Transverse colon (tissue), 4 donors: ENCODE data around the gene CELA2A. TPM values are rescaled to one million over a fixed set of nuclear protein-coding genes. Genes with fewer than 3 reads are reported as not detected.

Source experiments
- DNase-seq: peaks from one replicate; pipeline ENCODE4 v3.0.0-alpha.2; 2019
- H3K27ac ChIP-seq, 4 donors: fragments of 200-600 bp; sonication (generic); 2 replicates each; pipeline ENCODE4 v1.5.1; 2016 to 2018; ENCODE audit warnings: inconsistent platforms in 4 of 4
- H3K27me3 ChIP-seq: fragments of 200-600 bp; sonication (generic); 2 replicates; pipeline ENCODE4 v1.5.1; 2017; ENCODE audit warnings: inconsistent platforms
- H3K36me3 ChIP-seq, 4 donors: fragments of 200-600 bp; sonication (generic); 2 replicates each; pipeline ENCODE4 v1.5.1; 2017 to 2019; ENCODE audit warnings: inconsistent platforms in 4 of 4
- H3K4me1 ChIP-seq, 4 donors: fragments of 200-600 bp; sonication (generic); 2 replicates each; pipeline ENCODE4 v1.5.1; 2017 to 2020; ENCODE audit warnings: inconsistent platforms in 4 of 4
- H3K4me3 ChIP-seq, 4 donors: fragments of 200-600 bp; sonication (generic); 1 replicate in 1 of 4; 2 replicates in 3 of 4; pipeline versions ENCODE4 v1.5.1 to v1.6.1; 2017 to 2019; ENCODE audit warnings: inconsistent platforms in 4 of 4
- H3K9me3 ChIP-seq, 2 donors: fragments of 200-600 bp; sonication (generic); 2 replicates each; pipeline ENCODE4 v1.5.1; 2017 to 2019; ENCODE audit warnings: inconsistent platforms in 2 of 2
- EP300 ChIP-seq: sonication (generic); formaldehyde crosslinking; IDR thresholded peaks from one replicate; pipeline ENCODE4 v1.6.1; 2017; ENCODE audit warnings: antibody characterized with exemption, low read depth
- POLR2A ChIP-seq: fragments of 450-650 bp; IDR thresholded peaks from one replicate; pipeline ENCODE4 v1.6.1; 2016; ENCODE audit warnings: antibody characterized with exemption, mild to moderate bottlenecking, moderate library complexity
- POLR2AphosphoS5 ChIP-seq, 3 donors: sonication (generic); formaldehyde crosslinking; IDR thresholded peaks; one replicate each; pipeline ENCODE4 v1.6.1; 2016; ENCODE audit warnings: antibody characterized with exemption in 3 of 3
- WGBS, 2 donors: methylation state at CpG; one replicate each; pipeline ENCODE4 v1.1.5; 2018; ENCODE audit warnings: low coverage in 1 of 2; 5-methylcytosine and 5-hydroxymethylcytosine counted together
- in situ Hi-C, 4 donors: fragments of 200-750 bp; cut with MboI; loops; one replicate each; pipeline versions ENCODE4 v1.15.0 to v1.15.1; 2017; ENCODE audit warnings: low sequenced_read_pairs in 3 of 4, low pct_ligation_motif_present in 1 of 4, low pct_unique_long_range_greater_than_20kb in 1 of 4
- intact Hi-C: fragments of 100-400 bp; cut with DNase I; formaldehyde crosslinking; loops from one replicate; pipeline ENCODE4 v1.15.1; 2023; ENCODE audit warnings: low total_unique reads
- total RNA-seq, 4 donors: library from RNA; depleted of rRNA; stranded (reverse); fragments of >200 nt; gene quantifications; one replicate each; pipeline ENCODE4 v1.1.0, GENCODE V29; 2016
- TF ChIP-seq, protein P1 (sequence below), 5 experiments: fragments of 200-600 bp in 3 of 5; fragments of 450-650 bp in 2 of 5; sonication (generic) in 3 of 5; IDR thresholded peaks; 1 replicate in 2 of 5; 2 replicates in 3 of 5; pipeline ENCODE4 v1.5.1; 2016 to 2017; ENCODE audit warnings: antibody characterized with exemption in 5 of 5, inconsistent platforms in 3 of 5, mild to moderate bottlenecking in 2 of 5, moderate library complexity in 1 of 5

CELA2A gene
- total RNA-seq, 4 donors from 2014 or later: not detected

DNA sequence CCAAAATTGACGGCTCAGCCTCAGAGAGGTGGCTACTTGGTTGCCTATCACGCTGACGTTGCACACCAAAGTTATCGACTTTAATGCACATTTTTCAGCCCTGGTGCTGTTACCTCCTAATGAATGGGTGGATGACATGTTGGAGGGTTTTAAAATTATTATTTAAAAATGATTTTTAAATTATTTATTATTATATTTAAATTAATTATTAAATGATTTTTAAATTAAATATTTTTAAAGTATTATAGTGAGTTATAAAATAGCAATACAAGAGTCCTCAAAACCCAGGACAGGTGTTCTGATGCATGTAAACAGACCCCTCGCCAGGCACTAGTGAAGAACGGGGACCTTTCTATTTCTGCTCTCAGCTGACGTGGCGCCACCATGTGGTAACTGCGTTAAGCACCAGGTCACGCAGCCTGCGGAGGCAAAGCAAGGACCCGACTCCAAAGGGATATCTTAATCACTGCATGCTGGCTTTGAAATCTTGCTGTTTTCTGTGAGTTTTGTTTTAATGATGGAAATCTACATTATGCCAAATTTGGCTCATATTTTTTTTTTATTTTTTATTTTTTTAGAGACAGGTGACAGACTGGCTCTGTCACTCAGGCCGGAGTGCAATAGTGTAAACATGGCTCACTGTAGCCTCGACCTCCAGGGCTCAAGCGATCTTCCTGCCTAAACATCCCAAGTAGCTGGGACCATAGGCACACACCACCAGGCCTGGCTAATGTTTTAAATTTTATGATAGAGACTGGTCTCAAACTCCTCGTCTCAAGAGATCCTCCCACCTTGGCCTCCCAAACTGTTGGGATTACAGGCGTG lies 44.9 kb downstream of the CELA2A start:
- in situ Hi-C loops: no loop called here
- Histone ChIP-seq H3K27me3 (no peaks in the 10 kb centered on the region), H3K4me1 (no peaks in the 10 kb centered on the region), H3K9me3 (no peaks in the 10 kb centered on the region), H3K27ac (no peak overlapping the region), H3K36me3 (peaks cover 0 to 4% (median 1%) of the 10 kb centered on the region in 4 donors), H3K4me3 (no peak overlapping the region)
- WGBS, 2 donors: 53 to 56% methylated on average over 14 to 17 of the region's 17 CpGs
- DNase-seq: peak; percentile 71
- TF ChIP-seq, protein P1, sequence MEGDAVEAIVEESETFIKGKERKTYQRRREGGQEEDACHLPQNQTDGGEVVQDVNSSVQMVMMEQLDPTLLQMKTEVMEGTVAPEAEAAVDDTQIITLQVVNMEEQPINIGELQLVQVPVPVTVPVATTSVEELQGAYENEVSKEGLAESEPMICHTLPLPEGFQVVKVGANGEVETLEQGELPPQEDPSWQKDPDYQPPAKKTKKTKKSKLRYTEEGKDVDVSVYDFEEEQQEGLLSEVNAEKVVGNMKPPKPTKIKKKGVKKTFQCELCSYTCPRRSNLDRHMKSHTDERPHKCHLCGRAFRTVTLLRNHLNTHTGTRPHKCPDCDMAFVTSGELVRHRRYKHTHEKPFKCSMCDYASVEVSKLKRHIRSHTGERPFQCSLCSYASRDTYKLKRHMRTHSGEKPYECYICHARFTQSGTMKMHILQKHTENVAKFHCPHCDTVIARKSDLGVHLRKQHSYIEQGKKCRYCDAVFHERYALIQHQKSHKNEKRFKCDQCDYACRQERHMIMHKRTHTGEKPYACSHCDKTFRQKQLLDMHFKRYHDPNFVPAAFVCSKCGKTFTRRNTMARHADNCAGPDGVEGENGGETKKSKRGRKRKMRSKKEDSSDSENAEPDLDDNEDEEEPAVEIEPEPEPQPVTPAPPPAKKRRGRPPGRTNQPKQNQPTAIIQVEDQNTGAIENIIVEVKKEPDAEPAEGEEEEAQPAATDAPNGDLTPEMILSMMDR (IDR thresholded peaks at IDR 0.05): peak; percentile 50 to 73 (median 68)
- no peak for TF ChIP-seq POLR2A
- intact Hi-C loops: no loop called here

GRCh38 chr1:15504436-15504835 lies 47.9 kb downstream of the CELA2A start:
- DNase-seq: no peak
- in situ Hi-C loops: no loop called here
- Histone ChIP-seq H3K36me3 (peaks cover 0 to 3% (median 0%) of the 10 kb centered on the region in 4 donors), H3K4me3 (no peak overlapping the region), H3K4me1 (no peaks in the 10 kb centered on the region), H3K9me3 (no peaks in the 10 kb centered on the region), H3K27me3 (no peaks in the 10 kb centered on the region), H3K27ac (no peak overlapping the region)
- TF ChIP-seq EP300: no peak
- no peak for TF ChIP-seq POLR2AphosphoS5 (IDR thresholded peaks at IDR 0.05)
- TF ChIP-seq, protein P1 (IDR thresholded peaks at IDR 0.05): no peak
- TF ChIP-seq POLR2A: no peak
- WGBS, 2 donors: 96% methylated on average over 4 of the region's 4 CpGs; no CpG with 5 or more reads in 1 of the 2 donors
- intact Hi-C loops: no loop called here

DNA sequence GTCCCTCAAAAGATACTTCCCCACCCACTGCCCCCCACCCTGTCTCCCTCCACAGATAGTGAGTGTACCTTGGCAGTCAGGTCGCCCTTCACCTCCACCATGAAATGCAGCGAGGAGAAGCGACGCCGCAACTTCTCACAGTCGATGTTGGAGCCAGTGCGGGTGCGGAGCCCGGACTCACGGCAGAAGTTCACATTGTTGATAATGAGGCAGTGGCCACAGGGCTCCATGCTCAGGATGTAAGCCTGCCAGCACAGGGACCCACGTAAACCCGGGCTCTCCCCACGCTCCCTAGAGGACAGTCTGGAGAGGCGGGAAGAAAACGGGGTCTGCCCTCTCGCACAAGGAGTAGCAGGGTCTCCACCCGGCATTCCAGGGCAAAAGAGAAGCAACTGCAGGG lies 50.3 kb downstream of the CELA2A start:
- H3K4me3 ChIP-seq: no peak overlapping the region

DNA sequence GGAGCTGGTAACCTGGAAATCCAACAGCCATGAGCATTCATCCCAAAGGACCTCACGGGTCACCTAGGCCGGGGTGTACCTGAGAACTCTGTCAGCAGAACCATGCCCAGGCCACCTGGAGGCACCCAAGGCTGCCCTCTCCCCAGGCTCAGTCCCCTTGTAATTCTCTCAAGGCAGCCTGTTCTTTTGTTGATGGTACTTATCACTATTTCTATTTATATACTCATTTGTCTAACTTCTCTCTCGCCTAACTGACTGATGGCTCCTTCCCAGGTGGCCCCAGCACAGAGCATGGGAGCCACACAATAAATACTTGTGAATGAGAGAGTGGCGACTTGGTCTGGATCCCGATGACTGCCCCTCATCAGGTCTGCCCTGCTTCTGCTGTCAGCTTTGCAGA lies 50.7 kb downstream of the CELA2A start:
- Histone ChIP-seq H3K4me3 (no peak overlapping the region), H3K4me1 (no peaks in the 10 kb centered on the region), H3K36me3 (peaks cover 0 to 3% (median 0%) of the 10 kb centered on the region in 4 donors), H3K27me3 (no peaks in the 10 kb centered on the region), H3K27ac (no peak overlapping the region), H3K9me3 (no peaks in the 10 kb centered on the region)
- in situ Hi-C loops (no loop called here), intact Hi-C loops (no loop called here)
- WGBS, 2 donors: 92 to 100% methylated on average over 1 to 5 of the region's 5 CpGs
- no peak for DNase-seq
- TF ChIP-seq POLR2AphosphoS5 (IDR thresholded peaks at IDR 0.05) (no peak), EP300 (no peak), POLR2A (no peak)
- TF ChIP-seq, protein P1 (IDR thresholded peaks at IDR 0.05): no peak

More for the DNA sequence above, 50.3 kb downstream of the CELA2A start:
- no peaks in the 10 kb centered on the region for H3K27me3 ChIP-seq
- no peaks in the 10 kb centered on the region for H3K9me3 ChIP-seq
- H3K4me1 ChIP-seq: no peaks in the 10 kb centered on the region
- intact Hi-C loops: no loop called here
- DNase-seq: no peak
- peaks cover 0 to 3% (median 0%) of the 10 kb centered on the region in 4 donors for H3K36me3 ChIP-seq
- in situ Hi-C loops: no loop called here
- TF ChIP-seq, protein P1 (IDR thresholded peaks at IDR 0.05): no peak
- TF ChIP-seq EP300: no peak
- no peak for TF ChIP-seq POLR2AphosphoS5 (IDR thresholded peaks at IDR 0.05)
- TF ChIP-seq POLR2A: no peak
- no peak overlapping the region for H3K27ac ChIP-seq
- 96% methylated on average over 17 of the region's 17 CpGs; no CpG with 5 or more reads in 1 of the 2 donors for WGBS, 2 donors
